HFFc6 (cell line): ENCODE measurements around the gene FN1. TPM values are rescaled to one million over a fixed set of nuclear protein-coding genes. Genes with fewer than 3 reads are reported as not detected.
A peak's percentile ranks its signal among the peaks of the same experiment; 100 is the strongest.

Source experiments
- DNase-seq: peaks from one replicate; pipeline ENCODE4 v3.0.0-alpha.2; 2018
- H3K27ac Mint-ChIP-seq: 2 replicates; pipeline ENCODE4 v1.8.0; 2020; ENCODE audit warnings: mild to moderate bottlenecking, mixed read lengths
- H3K27me3 Mint-ChIP-seq: 2 replicates; pipeline ENCODE4 v1.8.0; 2021; ENCODE audit warnings: mild to moderate bottlenecking, moderate library complexity, mixed read lengths; ENCODE audit not compliant: insufficient read depth
- H3K36me3 Mint-ChIP-seq: 2 replicates; pipeline ENCODE4 v1.8.0; 2021; ENCODE audit warnings: low read depth, mixed read lengths
- H3K4me1 Mint-ChIP-seq: 2 replicates; pipeline ENCODE4 v1.8.0; 2020; ENCODE audit warnings: low read depth, mixed read lengths
- H3K4me3 Mint-ChIP-seq: 2 replicates; pipeline ENCODE4 v1.8.0; 2020; ENCODE audit warnings: mild to moderate bottlenecking, moderate library complexity, mixed read lengths
- H3K9me3 Mint-ChIP-seq: 2 replicates; pipeline ENCODE4 v1.8.0; 2020; ENCODE audit warnings: mild to moderate bottlenecking, mixed read lengths
- CTCF ChIP-seq: fragments of 200-600 bp; sonication (generic); IDR thresholded peaks from 2 replicates; pipeline ENCODE4 v1.5.0; 2021; ENCODE audit warnings: antibody characterized with exemption, mild to moderate bottlenecking
- total RNA-seq, 6 experiments: library from RNA; stranded (reverse); fragmentation: NEBNext Ultra II Directional; extraction: Animal tissue kit (Norgen Biotek cat#: 25700); gene quantifications; 2 replicates in 1 of 6; 3 replicates in 5 of 6; pipeline ENCODE4 v1.2.3, GENCODE V29; 2021

FN1 gene
- total RNA-seq, 6 experiments from 2014 or later: 2,848 to 5,249 (median 2,869) TPM

GRCh38 chr2:215434447-215435279 lies 1.2 kb downstream of the FN1 start:
- no peak for TF ChIP-seq CTCF
- DNase-seq: no peak
- peak overlapping the region; percentile 89 for H3K27ac Mint-ChIP-seq
- H3K27me3 Mint-ChIP-seq: peaks cover 14% of the 10 kb centered on the region
- peaks cover 74% of the 10 kb centered on the region for H3K4me1 Mint-ChIP-seq
- peak overlapping the region; percentile 95 for H3K4me3 Mint-ChIP-seq
- peaks cover 53% of the 10 kb centered on the region for H3K36me3 Mint-ChIP-seq
- H3K9me3 Mint-ChIP-seq: no peaks in the 10 kb centered on the region

DNA sequence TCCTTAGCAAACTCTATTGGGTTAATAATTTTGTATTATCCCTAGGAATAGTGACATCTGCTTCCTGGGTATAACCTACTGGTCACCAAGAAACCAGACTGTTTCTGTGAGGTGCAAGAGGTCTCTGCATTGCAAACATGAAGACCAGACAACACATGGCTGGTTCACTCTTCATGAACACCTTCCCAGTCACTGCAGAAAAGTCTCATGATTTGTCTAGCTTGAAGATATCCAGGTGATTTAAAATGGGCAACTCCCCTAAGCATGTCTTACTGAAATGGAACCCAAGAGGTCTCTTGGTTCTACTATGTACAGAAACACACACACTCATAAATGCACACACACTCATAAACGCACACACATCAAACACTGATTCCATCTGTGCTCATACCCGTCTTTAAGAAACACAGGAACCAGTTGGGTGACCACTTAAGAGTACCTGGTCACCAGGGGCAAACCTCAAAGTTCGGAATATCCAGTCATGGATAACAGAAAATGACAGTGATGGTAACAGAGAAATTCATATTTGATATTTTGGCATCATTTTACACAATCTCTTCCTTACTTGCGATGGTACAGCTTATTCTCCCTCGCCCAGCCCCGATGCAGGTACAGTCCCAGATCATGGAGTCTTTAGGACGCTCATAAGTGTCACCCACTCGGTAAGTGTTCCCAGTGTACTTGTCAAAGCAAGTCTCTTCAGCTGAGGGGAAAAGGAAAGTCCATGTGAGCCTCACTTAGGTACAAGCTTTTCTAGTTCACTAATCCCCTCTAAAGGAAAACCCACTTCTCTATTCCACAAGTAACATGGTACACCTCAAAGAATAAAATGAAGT lies 2.9 kb downstream of the FN1 start:
- Mint-ChIP-seq H3K27me3 (peaks cover 14% of the 10 kb centered on the region), H3K27ac (peak overlapping the region; percentile 89), H3K4me3 (peak overlapping the region; percentile 95), H3K9me3 (no peaks in the 10 kb centered on the region), H3K4me1 (peaks cover 72% of the 10 kb centered on the region), H3K36me3 (peaks cover 70% of the 10 kb centered on the region)
- TF ChIP-seq CTCF: no peak
- no peak for DNase-seq

DNA sequence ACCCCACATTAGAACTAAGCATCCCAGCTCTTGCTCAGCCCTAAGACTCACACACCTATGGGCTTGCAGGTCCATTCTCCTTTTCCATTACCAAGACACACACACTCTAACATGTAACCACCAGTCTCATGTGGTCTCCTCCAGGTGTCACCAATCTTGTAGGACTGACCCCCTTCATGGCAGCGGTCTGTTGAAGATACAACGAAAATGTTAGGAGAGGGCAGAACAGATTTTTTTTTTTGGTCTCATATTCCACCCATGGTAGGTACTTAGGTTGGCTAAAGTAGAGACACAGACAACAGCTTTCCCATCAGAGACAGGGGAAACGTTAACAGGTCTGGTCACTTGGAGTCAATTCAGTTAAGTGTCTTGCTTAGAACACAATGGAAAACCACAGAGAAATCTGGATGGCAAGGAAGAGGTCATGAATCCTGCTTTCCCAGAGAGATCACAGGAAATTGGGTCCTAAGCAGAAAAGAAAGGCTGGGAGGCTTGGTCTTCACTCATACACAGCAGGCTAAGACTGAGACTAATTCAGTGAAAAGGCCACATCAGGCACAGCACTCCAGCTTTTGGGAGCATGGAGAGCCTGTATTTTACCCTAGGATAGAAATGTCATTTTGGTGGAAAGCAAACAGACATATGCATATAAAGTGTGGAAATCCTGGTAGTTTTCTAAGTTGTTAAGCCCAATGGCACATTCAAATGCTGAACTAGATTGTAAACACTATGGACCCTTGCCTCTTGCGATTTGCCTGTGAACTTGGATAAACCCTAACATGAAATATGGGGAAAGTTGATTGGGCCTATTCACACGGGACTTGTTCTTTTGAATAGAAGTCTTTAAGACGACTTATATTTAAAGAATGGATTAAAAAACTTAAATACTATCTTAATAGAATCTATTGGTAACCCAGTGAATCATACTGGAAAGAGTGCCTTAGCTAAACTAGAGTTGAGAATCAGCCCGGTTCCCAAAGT lies 3.8 kb downstream of the FN1 start:
- TF ChIP-seq CTCF: no peak
- Mint-ChIP-seq H3K36me3 (peaks cover 78% of the 10 kb centered on the region), H3K27ac (peak overlapping the region; percentile 89), H3K4me1 (peaks cover 70% of the 10 kb centered on the region), H3K4me3 (peak overlapping the region; percentile 95), H3K27me3 (peaks cover 14% of the 10 kb centered on the region), H3K9me3 (no peaks in the 10 kb centered on the region)
- DNase-seq: no peak

GRCh38 chr2:215431290-215431689 lies 4.6 kb downstream of the FN1 start:
- H3K4me1 Mint-ChIP-seq: peaks cover 66% of the 10 kb centered on the region
- H3K36me3 Mint-ChIP-seq: peaks cover 78% of the 10 kb centered on the region
- H3K27ac Mint-ChIP-seq: peak overlapping the region; percentile 89
- H3K27me3 Mint-ChIP-seq: peaks cover 14% of the 10 kb centered on the region
- no peak for TF ChIP-seq CTCF
- no peaks in the 10 kb centered on the region for H3K9me3 Mint-ChIP-seq
- no peak for DNase-seq
- H3K4me3 Mint-ChIP-seq: peak overlapping the region; percentile 95
